Activated CD4-positive, CD25-positive, alpha-beta regulatory T cell treated with anti-CD3 and anti-CD28 coated beads, Interleukin-2, amount 50 U/mL, for 24 hours (primary cell): ENCODE data around the gene ZEB2.

Source experiments
- ATAC-seq, 2 donors: fragments of 150-1000 bp; cut with Tn5 transposase; one replicate each; pipeline ENCODE4 v1.10.0; 2021; ENCODE audit warnings: mild to moderate bottlenecking in 1 of 2, moderate library complexity in 1 of 2

ZEB2 gene

GRCh38 chr2:144512891-144513351 is 7.0 kb downstream of the ZEB2 start:
- no peak for ATAC-seq

- no peak for ATAC-seq
These were observed 7.4 kb downstream of the ZEB2 start for GRCh38 chr2:144512470-144512869.

- no peak for ATAC-seq
These were observed 8.0 kb downstream of the ZEB2 start for GRCh38 chr2:144511937-144512336.

- no peak for ATAC-seq
These were observed 8.6 kb downstream of the ZEB2 start for GRCh38 chr2:144511226-144511810.

- peak; percentile 52 to 68 for ATAC-seq
These were observed 9.5 kb downstream of the ZEB2 start for GRCh38 chr2:144510294-144510991.

- ATAC-seq: no peak
These were observed 10.1 kb downstream of the ZEB2 start for GRCh38 chr2:144509879-144510221.

- no peak for ATAC-seq
These were observed 10.7 kb downstream of the ZEB2 start for GRCh38 chr2:144509001-144509878.

- ATAC-seq: peak in 1 of 2 donors; percentile 19
These were observed 11.6 kb downstream of the ZEB2 start for GRCh38 chr2:144508172-144508851.

- ATAC-seq: no peak
These were observed 12.3 kb downstream of the ZEB2 start for GRCh38 chr2:144507441-144508171.

GRCh38 chr2:144505245-144505831 is 14.6 kb downstream of the ZEB2 start:
- ATAC-seq: peak in 1 of 2 donors; percentile 36

GRCh38 chr2:144504218-144504641 is 15.7 kb downstream of the ZEB2 start:
- no peak for ATAC-seq

- ATAC-seq: no peak
These were observed 16.7 kb downstream of the ZEB2 start for GRCh38 chr2:144503242-144503641.

- no peak for ATAC-seq
These were observed 17.6 kb downstream of the ZEB2 start for GRCh38 chr2:144502369-144502768.

- ATAC-seq: no peak
These were observed 18.3 kb downstream of the ZEB2 start for GRCh38 chr2:144501627-144502026.

GRCh38 chr2:144501118-144501517 is 18.8 kb downstream of the ZEB2 start:
- no peak for ATAC-seq

GRCh38 chr2:144500563-144500962 is 19.4 kb downstream of the ZEB2 start:
- ATAC-seq: no peak

- ATAC-seq: no peak
These were observed 21.6 kb downstream of the ZEB2 start for GRCh38 chr2:144498277-144498676.

GRCh38 chr2:144496977-144497598 is 22.8 kb downstream of the ZEB2 start:
- no peak for ATAC-seq

GRCh38 chr2:144496092-144496976 is 23.6 kb downstream of the ZEB2 start:
- no peak for ATAC-seq
